IPS-15b (cell line): Measurements from ENCODE around the gene EXO1.
"Not testable (repeated sequence)": the region's sequence is repeated elsewhere in the genome, so short reads cannot be mapped to it uniquely, and the experiment has no call there.

Source experiments
- H3K27me3 ChIP-seq: one replicate; pipeline ENCODE4 v1.6.1; 2013; ENCODE audit warnings: low read length; ENCODE audit not compliant: control insufficient read depth, insufficient read depth
- H3K36me3 ChIP-seq: one replicate; pipeline ENCODE4 v1.6.1; 2013; ENCODE audit warnings: low read length; ENCODE audit not compliant: control insufficient read depth, insufficient read depth
- H3K4me1 ChIP-seq: one replicate; pipeline ENCODE4 v1.6.1; 2013; ENCODE audit warnings: mild to moderate bottlenecking, low read length; ENCODE audit not compliant: control insufficient read depth, insufficient read depth
- H3K4me3 ChIP-seq: one replicate; pipeline ENCODE4 v1.5.1; 2013; ENCODE audit warnings: low read depth, low read length
- H3K9ac ChIP-seq: one replicate; pipeline ENCODE4 v1.6.1; 2013; ENCODE audit warnings: low read depth, mild to moderate bottlenecking, low read length
- H3K9me3 ChIP-seq: one replicate; pipeline ENCODE4 v1.6.1; 2013; ENCODE audit warnings: mild to moderate bottlenecking, low read length; ENCODE audit not compliant: control insufficient read depth, insufficient read depth

EXO1 gene

DNA sequence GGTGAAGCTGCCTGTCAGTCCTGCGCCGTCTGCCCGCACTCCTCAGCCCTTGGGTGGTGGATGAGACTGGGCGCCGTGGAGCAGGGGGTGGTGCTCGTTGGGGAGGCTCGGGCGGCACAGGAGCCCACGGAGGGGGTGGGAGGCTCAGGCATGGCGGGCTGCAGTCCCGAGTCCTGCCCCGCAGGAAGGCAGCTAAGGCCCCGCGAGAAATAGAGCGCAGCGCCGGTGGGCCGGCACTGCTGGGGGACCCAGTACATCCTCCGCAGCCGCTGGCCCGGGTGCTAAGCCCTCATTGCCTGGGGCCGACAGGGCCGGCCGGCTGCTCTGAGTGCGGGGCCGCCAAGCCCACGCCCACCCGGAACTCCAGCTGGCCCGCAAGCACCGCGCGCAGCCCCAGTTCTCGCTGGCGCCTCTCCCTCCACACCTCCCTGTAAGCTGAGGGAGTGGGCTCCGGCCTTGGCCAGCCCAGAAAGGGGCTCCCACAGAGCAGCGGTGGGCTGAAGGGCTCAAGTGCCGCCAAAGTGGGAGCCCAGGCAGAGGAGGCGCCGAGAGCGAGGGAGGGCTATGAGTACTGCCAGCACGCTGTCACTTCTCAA, 7.6 kb downstream of the EXO1 start:
- H3K4me3 ChIP-seq, H3K9ac ChIP-seq, H3K9me3 ChIP-seq, H3K4me1 ChIP-seq, H3K27me3 ChIP-seq: not testable (repeated sequence)
- peaks cover 10% of the 10 kb centered on the region for H3K36me3 ChIP-seq

DNA sequence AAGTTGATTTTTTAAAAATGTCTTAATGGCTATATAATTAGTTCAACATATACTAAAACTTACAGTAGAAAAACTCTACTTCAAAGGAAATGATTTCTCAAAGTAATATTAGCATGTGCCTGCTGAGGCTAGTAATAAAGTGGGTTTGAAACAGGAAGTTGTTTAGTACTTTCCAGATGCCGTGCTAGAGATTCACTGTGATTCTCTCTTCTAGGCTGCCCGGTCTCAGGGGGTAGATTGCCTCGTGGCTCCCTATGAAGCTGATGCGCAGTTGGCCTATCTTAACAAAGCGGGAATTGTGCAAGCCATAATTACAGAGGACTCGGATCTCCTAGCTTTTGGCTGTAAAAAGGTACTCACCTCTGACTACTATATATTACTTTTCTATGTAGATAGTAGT, 9.1 kb downstream of the EXO1 start:
- Histone ChIP-seq H3K4me1 (no peaks in the 10 kb centered on the region), H3K36me3 (peaks cover 19% of the 10 kb centered on the region), H3K27me3 (no peaks in the 10 kb centered on the region), H3K9ac (no peak overlapping the region), H3K9me3 (no peaks in the 10 kb centered on the region), H3K4me3 (no peak overlapping the region)

DNA sequence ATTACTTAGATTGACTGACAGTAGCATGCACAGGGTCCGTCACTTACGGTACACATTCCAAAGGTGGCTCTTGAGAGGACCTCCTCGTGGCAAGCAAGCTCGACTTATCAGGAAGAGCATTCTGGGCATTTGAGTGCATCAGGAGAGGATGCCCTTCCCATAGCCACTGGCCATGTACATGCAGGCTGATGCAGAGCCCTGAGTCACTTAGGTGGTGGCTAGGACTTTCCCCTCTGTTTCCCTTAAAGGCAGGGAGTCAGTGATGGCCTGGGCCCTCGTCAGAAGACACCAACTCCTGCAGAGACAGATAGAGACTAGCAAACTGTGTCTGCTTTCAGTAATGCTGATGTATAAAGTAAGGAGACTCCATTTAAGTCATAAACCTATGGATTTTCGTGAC, 12.9 kb downstream of the EXO1 start:
- no peaks in the 10 kb centered on the region for H3K4me1 ChIP-seq
- no peaks in the 10 kb centered on the region for H3K27me3 ChIP-seq
- H3K9me3 ChIP-seq: no peaks in the 10 kb centered on the region
- no peak overlapping the region for H3K4me3 ChIP-seq
- H3K36me3 ChIP-seq: peaks cover 18% of the 10 kb centered on the region
- no peak overlapping the region for H3K9ac ChIP-seq

DNA sequence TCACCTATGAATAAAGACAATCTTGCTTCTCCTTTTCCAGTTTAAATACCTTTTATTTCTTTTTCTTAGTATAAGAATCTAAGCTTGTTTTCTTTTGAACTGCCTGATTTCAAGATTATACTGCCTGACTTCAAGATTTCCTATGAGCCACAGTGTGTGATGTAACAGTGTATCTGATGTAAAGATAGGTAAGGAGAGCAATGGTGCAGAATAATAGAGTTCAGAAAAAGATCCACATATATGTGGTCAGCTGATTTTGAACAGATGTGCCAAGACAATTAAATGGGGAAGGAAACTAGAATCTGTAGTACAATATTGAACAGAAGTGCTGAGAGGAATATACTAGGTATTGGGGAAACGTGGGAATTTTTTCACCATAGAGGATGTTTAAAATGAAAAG, 21.0 kb downstream of the EXO1 start:
- peaks cover 12% of the 10 kb centered on the region for H3K36me3 ChIP-seq
- no peak overlapping the region for H3K4me3 ChIP-seq
- no peak overlapping the region for H3K9ac ChIP-seq
- H3K4me1 ChIP-seq: no peaks in the 10 kb centered on the region
- H3K9me3 ChIP-seq: no peaks in the 10 kb centered on the region
- H3K27me3 ChIP-seq: no peaks in the 10 kb centered on the region

DNA sequence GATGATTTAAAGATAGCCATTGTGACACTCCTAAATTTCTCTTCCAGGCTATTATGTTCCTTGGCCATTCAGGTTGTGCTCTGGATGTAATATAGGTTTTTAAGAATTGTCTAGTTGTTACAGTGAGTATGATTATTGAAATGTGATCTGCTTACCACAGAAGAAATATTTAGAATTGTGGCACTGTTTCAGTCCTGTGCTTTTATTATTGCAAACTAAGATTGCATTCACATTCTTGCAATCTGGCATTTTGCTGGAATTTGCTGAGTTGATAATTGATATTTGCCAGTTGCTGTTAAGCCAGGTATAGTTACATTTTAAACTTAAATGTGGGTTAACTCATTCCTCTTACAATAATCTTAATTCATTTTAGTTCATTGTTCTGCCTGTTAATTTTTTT, 22.3 kb downstream of the EXO1 start:
- H3K9ac ChIP-seq: no peak overlapping the region
- no peak overlapping the region for H3K4me3 ChIP-seq
- peaks cover 9% of the 10 kb centered on the region for H3K36me3 ChIP-seq
- H3K9me3 ChIP-seq: no peaks in the 10 kb centered on the region
- no peaks in the 10 kb centered on the region for H3K4me1 ChIP-seq
- H3K27me3 ChIP-seq: no peaks in the 10 kb centered on the region

DNA sequence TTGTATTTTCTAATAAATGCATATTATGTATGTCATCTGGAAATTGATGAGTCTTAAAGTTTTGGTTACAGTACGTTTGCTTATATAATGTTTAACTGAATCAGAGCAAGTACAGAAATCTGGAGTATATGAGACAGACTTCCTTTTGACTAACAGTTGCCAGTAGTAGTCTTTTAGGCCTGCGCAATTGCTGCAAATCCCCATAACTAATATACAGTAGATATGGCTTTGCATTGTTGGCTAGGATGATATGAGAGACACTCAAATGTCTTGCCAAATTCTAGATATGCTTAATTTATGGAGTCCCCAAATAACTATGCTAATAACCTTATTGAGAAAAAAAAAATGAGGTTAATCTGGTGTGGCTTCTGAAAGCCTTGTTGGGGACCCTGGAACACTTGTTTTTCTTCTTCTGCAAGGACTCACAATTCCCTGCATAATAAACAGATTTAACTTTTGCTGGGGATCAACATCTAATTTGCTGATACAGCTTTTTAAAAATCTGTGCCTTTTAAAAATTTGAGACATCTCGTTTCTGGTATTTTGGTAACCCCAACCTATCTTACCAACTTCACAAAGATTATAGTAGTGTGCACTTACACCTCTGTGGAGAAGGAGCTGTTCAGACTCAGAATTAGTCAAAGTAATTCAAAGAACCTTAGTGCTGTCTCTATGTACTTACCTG, 22.9 kb downstream of the EXO1 start:
- Histone ChIP-seq H3K4me3 (no peak overlapping the region), H3K9me3 (no peaks in the 10 kb centered on the region), H3K4me1 (no peaks in the 10 kb centered on the region), H3K27me3 (no peaks in the 10 kb centered on the region), H3K9ac (no peak overlapping the region), H3K36me3 (peaks cover 9% of the 10 kb centered on the region)

DNA sequence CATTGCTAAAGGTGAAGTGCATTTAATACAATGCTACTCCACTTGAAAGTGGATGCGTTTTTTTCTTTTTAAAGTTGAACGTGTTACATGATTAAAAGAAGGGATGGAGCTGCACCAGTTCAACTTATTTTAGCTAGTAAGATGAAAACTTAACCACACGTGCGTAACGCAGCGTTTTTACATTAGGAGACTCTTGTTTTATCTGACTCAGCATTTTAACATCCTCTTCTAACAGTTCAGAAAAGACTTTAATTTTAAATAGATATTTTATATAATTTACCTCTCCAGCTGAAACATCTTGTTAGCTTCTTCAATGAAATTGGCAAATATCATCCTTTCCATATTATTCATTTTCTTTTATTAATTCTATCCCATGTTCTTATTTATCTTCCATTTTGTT, 33.4 kb downstream of the EXO1 start:
- Histone ChIP-seq H3K9me3 (no peaks in the 10 kb centered on the region), H3K9ac (no peak overlapping the region), H3K4me1 (no peaks in the 10 kb centered on the region), H3K36me3 (no peaks in the 10 kb centered on the region), H3K4me3 (no peak overlapping the region), H3K27me3 (no peaks in the 10 kb centered on the region)

DNA sequence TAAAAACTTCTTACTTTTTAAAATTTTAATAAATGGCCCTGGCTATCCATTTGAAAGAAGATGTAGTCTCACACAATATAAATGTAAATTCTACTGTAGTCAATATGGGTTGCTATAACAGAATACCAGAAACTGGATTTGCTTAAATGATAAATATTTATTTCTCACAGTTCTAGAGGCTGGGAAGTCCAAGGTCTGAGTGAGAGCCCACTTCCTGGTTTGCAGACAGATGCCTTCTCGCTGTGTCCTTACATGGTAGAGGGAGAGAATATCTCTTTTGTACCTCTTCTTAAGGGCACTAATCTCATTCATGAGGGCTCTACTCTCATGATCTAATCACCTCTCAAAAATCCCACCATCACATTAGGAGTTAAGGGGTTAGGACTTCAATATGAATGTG, 35.2 kb downstream of the EXO1 start:
- Histone ChIP-seq H3K9ac (no peak overlapping the region), H3K4me3 (no peak overlapping the region), H3K9me3 (no peaks in the 10 kb centered on the region), H3K36me3 (no peaks in the 10 kb centered on the region), H3K4me1 (no peaks in the 10 kb centered on the region), H3K27me3 (no peaks in the 10 kb centered on the region)

DNA sequence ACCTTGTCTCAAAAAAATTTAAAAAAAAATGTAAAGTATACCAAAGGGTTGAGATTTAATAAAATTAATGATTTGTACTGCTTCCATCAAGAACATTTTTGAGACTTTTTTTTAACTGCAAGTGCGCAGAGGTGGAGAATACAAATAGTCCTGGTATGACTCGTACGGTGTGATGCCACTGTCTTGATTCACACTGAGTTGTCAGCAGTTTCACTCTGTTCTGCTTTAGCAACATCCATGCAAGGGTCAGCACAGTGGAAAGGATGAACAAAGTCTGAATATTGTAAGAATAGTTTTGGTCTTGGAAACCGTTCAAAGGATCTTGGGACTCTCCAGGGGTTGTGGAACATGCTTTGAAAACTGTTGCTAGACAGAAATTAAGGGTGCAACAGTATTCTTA, 40.2 kb downstream of the EXO1 start:
- Histone ChIP-seq H3K27me3 (no peaks in the 10 kb centered on the region), H3K4me1 (no peaks in the 10 kb centered on the region), H3K9ac (no peak overlapping the region), H3K4me3 (no peak overlapping the region), H3K36me3 (no peaks in the 10 kb centered on the region), H3K9me3 (no peaks in the 10 kb centered on the region)

DNA sequence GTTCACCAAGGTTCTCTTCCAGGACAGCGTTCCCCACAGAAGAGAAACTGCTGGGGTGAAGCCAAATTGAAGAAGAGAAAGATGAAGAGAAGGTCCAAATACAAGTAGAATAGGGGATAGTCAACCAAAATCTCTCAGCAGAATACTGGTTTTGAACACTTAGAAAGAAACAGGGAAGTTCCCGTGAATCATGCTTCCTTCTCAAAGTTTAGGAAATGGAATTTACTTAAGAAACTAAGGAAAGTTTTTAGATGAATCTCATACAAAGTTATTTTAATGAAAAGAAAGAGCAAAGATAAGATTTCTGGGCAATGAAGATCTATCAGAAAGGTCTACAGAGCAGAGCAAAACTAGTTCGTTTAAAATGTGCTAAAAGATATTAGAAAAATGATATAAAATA, 43.3 kb downstream of the EXO1 start:
- Histone ChIP-seq H3K36me3 (no peaks in the 10 kb centered on the region), H3K9me3 (no peaks in the 10 kb centered on the region), H3K27me3 (no peaks in the 10 kb centered on the region), H3K9ac (no peak overlapping the region), H3K4me1 (no peaks in the 10 kb centered on the region), H3K4me3 (no peak overlapping the region)

DNA sequence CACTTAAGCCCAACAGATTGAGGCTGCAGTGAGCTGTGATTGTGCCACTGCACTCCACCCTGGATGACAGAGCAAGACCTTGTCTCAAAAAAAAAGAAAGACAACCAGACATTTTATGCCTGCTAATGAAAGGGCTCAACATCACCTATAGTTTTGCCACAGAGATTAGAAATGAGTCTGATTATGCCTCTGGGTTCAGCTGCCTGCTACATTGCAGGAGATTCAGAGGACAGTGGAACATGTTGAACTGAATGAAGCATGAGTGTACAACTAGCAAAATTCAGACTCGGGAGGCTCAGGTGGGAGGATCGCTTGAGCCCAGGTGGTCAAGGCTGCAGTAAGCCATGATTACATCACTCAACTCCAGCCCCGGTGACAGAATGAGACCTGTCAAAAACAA, 46.0 kb downstream of the EXO1 start:
- no peaks in the 10 kb centered on the region for H3K4me1 ChIP-seq
- no peaks in the 10 kb centered on the region for H3K9me3 ChIP-seq
- no peak overlapping the region for H3K4me3 ChIP-seq
- H3K9ac ChIP-seq: no peak overlapping the region
- no peaks in the 10 kb centered on the region for H3K27me3 ChIP-seq
- H3K36me3 ChIP-seq: no peaks in the 10 kb centered on the region

DNA sequence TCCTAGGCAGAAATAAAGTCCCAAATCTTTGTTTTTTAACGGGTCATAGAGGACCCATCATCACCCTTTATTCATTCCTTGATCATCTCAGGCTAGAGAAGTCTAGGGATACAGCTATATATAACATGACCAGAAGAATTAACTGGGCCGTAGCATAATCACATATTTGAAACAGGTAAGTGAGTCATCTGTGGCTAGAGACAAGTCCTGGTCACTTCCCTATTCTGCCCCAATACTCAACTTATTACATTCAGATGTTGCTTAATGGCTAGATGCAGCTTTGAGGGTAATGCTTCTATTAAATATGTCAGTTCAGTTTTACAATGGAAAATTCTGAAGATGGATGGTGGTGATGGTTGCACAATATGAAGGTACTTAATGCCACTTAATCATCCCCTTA, 47.0 kb downstream of the EXO1 start:
- Histone ChIP-seq H3K4me1 (no peaks in the 10 kb centered on the region), H3K36me3 (no peaks in the 10 kb centered on the region), H3K9me3 (no peaks in the 10 kb centered on the region), H3K27me3 (no peaks in the 10 kb centered on the region), H3K9ac (no peak overlapping the region), H3K4me3 (no peak overlapping the region)
